Measurements from ENCODE around the gene PROZ. TPM values are rescaled to one million over a fixed set of nuclear protein-coding genes. Genes with fewer than 3 reads are reported as not detected.

PROZ gene
- total RNA-seq: not detected in 2 replicates

GRCh38 chr13:113157929-113158747, at the start of gene PROZ:
TSS of gene PROZ (plus strand) at chr13:113158648. CDS start at chr13:113158661, 13 bp downstream.

GRCh38 chr13:113122550-113123225, 35.8 kb upstream of the PROZ start, which contains the start of gene F10:
TSS of gene F10 (plus strand) at chr13:113122799. CDS start at chr13:113122856, 57 bp downstream.

GRCh38 chr13:113208421-113209335, 50.2 kb downstream of the PROZ start, which contains the start of gene PCID2:
TSS of gene PCID2 (minus strand) at chr13:113208669. CDS start at chr13:113208634, 35 bp downstream.

GRCh38 chr13:113209336-113209758, 50.9 kb downstream of the PROZ start, which contains the start of gene CUL4A:
TSS of gene CUL4A (plus strand) at chr13:113209613. CDS start at chr13:113209628, 15 bp downstream.

Other genes with a start within 250 kb of the PROZ start
- 10.4 and 11.5 TPM in 2 replicates for gene MCF2L, start 189.4 kb upstream of the PROZ start, total RNA-seq
- not detected in 2 replicates for gene F7, start 52.9 kb upstream of the PROZ start, total RNA-seq
- under 0.01 TPM in 1 of 2 replicates, not detected in the other for gene F10, start 35.8 kb upstream of the PROZ start, total RNA-seq
- 54.8 and 55.3 TPM in 2 replicates for gene PCID2, start 50.0 kb downstream of the PROZ start, total RNA-seq
- gene CUL4A, start 51.0 kb downstream of the PROZ start, total RNA-seq: 91.0 and 110 TPM in 2 replicates
- 206 and 249 TPM in 2 replicates for gene LAMP1, start 138.6 kb downstream of the PROZ start, total RNA-seq
- gene GRTP1, start 205.5 kb downstream of the PROZ start, total RNA-seq: 0.34 and 0.43 TPM in 2 replicates